Gastrocnemius medialis (tissue), 4 donors: ENCODE data around the gene SNCG.

Experiments
- POLR2A ChIP-seq, 2 donors: fragments of 450-650 bp; IDR thresholded peaks; one replicate each; pipeline ENCODE4 v1.6.1; 2017; ENCODE audit warnings: antibody characterized with exemption in 2 of 2, mild to moderate bottlenecking in 2 of 2, moderate library complexity in 2 of 2
- TF ChIP-seq, protein P1 (sequence below), 5 experiments: fragments of 450-650 bp in 3 of 5; fragments of 200-600 bp in 2 of 5; sonication (generic) in 2 of 5; IDR thresholded peaks in 4 of 5; conservative IDR thresholded peaks in 1 of 5; 1 replicate in 4 of 5; 2 replicates in 1 of 5; pipeline ENCODE4 v1.5.1; 2016 to 2019; ENCODE audit warnings: antibody characterized with exemption in 5 of 5, mild to moderate bottlenecking in 3 of 5, moderate library complexity in 3 of 5

DNA sequence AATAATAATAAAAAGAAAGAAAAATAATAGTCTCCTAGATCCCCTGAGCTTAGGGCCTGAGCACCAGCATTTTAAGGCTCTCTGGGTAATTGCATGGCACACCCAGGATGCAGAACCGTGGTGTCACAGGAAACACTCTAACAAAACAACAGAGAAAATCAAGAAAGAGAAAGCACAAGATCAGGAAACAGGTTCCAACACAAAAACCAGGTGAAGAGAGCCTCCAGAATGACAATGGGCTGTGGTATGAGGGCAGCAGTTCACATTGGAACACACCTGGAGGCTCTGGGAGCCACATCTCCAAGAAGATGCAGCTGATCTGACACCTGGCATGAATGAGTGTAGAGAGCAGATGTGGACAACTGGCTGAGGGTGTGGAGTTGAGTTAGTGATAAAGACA, 8.1 kb upstream of the SNCG start:
- TF ChIP-seq, protein P1, sequence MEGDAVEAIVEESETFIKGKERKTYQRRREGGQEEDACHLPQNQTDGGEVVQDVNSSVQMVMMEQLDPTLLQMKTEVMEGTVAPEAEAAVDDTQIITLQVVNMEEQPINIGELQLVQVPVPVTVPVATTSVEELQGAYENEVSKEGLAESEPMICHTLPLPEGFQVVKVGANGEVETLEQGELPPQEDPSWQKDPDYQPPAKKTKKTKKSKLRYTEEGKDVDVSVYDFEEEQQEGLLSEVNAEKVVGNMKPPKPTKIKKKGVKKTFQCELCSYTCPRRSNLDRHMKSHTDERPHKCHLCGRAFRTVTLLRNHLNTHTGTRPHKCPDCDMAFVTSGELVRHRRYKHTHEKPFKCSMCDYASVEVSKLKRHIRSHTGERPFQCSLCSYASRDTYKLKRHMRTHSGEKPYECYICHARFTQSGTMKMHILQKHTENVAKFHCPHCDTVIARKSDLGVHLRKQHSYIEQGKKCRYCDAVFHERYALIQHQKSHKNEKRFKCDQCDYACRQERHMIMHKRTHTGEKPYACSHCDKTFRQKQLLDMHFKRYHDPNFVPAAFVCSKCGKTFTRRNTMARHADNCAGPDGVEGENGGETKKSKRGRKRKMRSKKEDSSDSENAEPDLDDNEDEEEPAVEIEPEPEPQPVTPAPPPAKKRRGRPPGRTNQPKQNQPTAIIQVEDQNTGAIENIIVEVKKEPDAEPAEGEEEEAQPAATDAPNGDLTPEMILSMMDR (IDR thresholded peaks at IDR 0.05 in 4 of 5, conservative IDR thresholded peaks at IDR 0.05 in 1 of 5): no peak
- TF ChIP-seq POLR2A (IDR thresholded peaks at IDR 0.05): no peak
